SK-N-DZ (cell line): Measurements from ENCODE around the gene GULP1.
A peak's percentile ranks its signal among the peaks of the same experiment; 100 is the strongest.

ENCODE experiments used
- DNase-seq: peaks from one replicate; pipeline ENCODE4 v3.0.0-alpha.2; 2015; ENCODE audit warnings: low spot score

Gene GULP1

GRCh38 chr2:188322569-188323551 lies 31.2 kb downstream of the GULP1 start:
- DNase-seq, result no peak

GRCh38 chr2:188324067-188324466 lies 32.4 kb downstream of the GULP1 start:
- DNase-seq, result no peak

GRCh38 chr2:188326290-188326668 lies 34.6 kb downstream of the GULP1 start:
- DNase-seq, result no peak

GRCh38 chr2:188326669-188327301 lies 35.1 kb downstream of the GULP1 start:
- peak; percentile 64 for DNase-seq

GRCh38 chr2:188327518-188328213 lies 36.0 kb downstream of the GULP1 start:
- no peak for DNase-seq

- DNase-seq, result no peak
Observed at GRCh38 chr2:188328419-188328818, 36.7 kb downstream of the GULP1 start.

- DNase-seq, result no peak
Observed at GRCh38 chr2:188330316-188331053, 38.8 kb downstream of the GULP1 start.

GRCh38 chr2:188332619-188333018 lies 40.9 kb downstream of the GULP1 start:
- no peak for DNase-seq

- no peak for DNase-seq
Observed at GRCh38 chr2:188333751-188334524, 42.3 kb downstream of the GULP1 start.

GRCh38 chr2:188338463-188338862 lies 46.8 kb downstream of the GULP1 start:
- DNase-seq, result no peak

GRCh38 chr2:188340257-188340656 lies 48.6 kb downstream of the GULP1 start:
- DNase-seq, result no peak

- no peak for DNase-seq
Observed at GRCh38 chr2:188345020-188345419, 53.3 kb downstream of the GULP1 start.

- DNase-seq, result no peak
Observed at GRCh38 chr2:188345426-188345825, 53.8 kb downstream of the GULP1 start.

- no peak for DNase-seq
Observed at GRCh38 chr2:188345831-188346458, 54.3 kb downstream of the GULP1 start.

- no peak for DNase-seq
Observed at GRCh38 chr2:188349019-188349418, 57.3 kb downstream of the GULP1 start.

- DNase-seq, result no peak
Observed at GRCh38 chr2:188353282-188353681, 61.6 kb downstream of the GULP1 start.

GRCh38 chr2:188360485-188361263 lies 69.0 kb downstream of the GULP1 start:
- peak; percentile 4 for DNase-seq

GRCh38 chr2:188364033-188364630 lies 72.5 kb downstream of the GULP1 start:
- no peak for DNase-seq

- peak; percentile 79 for DNase-seq
Observed at GRCh38 chr2:188365058-188365641, 73.5 kb downstream of the GULP1 start.
